DOHH2 (cell line): ENCODE data around the gene GALNT12.

ENCODE experiments used
- H3F3A ChIP-seq: fragments of 200-600 bp; sonication (generic), shearing (Covaris generic); 2 replicates; pipeline ENCODE4 v1.6.0; 2016; ENCODE audit warnings: antibody characterized with exemption, mild to moderate bottlenecking; ENCODE audit not compliant: control insufficient read depth, insufficient read depth
- H3K27ac ChIP-seq: fragments of 200-600 bp; sonication (generic); 2 replicates; pipeline ENCODE4 v1.5.1; 2014; ENCODE audit warnings: low read depth, mild to moderate bottlenecking, low read length, moderate library complexity
- H3K27me3 ChIP-seq: fragments of 200-600 bp; sonication (generic); 2 replicates; pipeline ENCODE4 v1.6.1; 2014; ENCODE audit warnings: mild to moderate bottlenecking, low read length, mixed read lengths; ENCODE audit not compliant: control insufficient read depth
- H3K36me3 ChIP-seq: fragments of 200-600 bp; sonication (generic); 2 replicates; pipeline ENCODE4 v1.6.1; 2014; ENCODE audit warnings: mild to moderate bottlenecking, low read length, moderate library complexity, mixed read lengths; ENCODE audit not compliant: control insufficient read depth
- H3K4me1 ChIP-seq: fragments of 200-600 bp; sonication (generic); 2 replicates; pipeline ENCODE4 v1.6.1; 2014; ENCODE audit warnings: mild to moderate bottlenecking, low read length, mixed read lengths; ENCODE audit not compliant: control insufficient read depth
- H3K4me2 ChIP-seq: fragments of 200-600 bp; sonication (generic); 2 replicates; pipeline ENCODE4 v1.6.0; 2014; ENCODE audit warnings: mild to moderate bottlenecking, low read length, moderate library complexity
- H3K4me3 ChIP-seq: fragments of 200-600 bp; sonication (generic); 2 replicates; pipeline ENCODE4 v1.5.1; 2014; ENCODE audit warnings: mild to moderate bottlenecking, low read length, mixed read lengths
- H3K79me2 ChIP-seq: fragments of 200-600 bp; sonication (generic); 2 replicates; pipeline ENCODE4 v1.6.1; 2014; ENCODE audit warnings: mild to moderate bottlenecking, low read length, mixed read lengths; ENCODE audit not compliant: control insufficient read depth
- H3K9me2 ChIP-seq: fragments of 200-600 bp; sonication (generic); replicated peaks from 2 replicates; pipeline ENCODE4 v1.6.1; 2014; ENCODE audit warnings: mild to moderate bottlenecking, low read length, mixed read lengths; ENCODE audit not compliant: control insufficient read depth
- H3K9me3 ChIP-seq: fragments of 200-600 bp; sonication (generic); 2 replicates; pipeline ENCODE4 v1.6.1; 2014; ENCODE audit warnings: antibody characterized with exemption, low read length, mixed read lengths; ENCODE audit not compliant: control insufficient read depth, insufficient read depth
- H4K20me1 ChIP-seq: fragments of 200-600 bp; sonication (generic); 2 replicates; pipeline ENCODE4 v1.6.0; 2014; ENCODE audit warnings: low read depth, mild to moderate bottlenecking, antibody characterized with exemption, low read length, moderate library complexity; ENCODE audit not compliant: control insufficient read depth, insufficient read depth
- EZH2phosphoT487 ChIP-seq: fragments of 200-600 bp; sonication (generic); IDR thresholded peaks from 2 replicates; pipeline ENCODE4 v1.6.1; 2017; ENCODE audit warnings: borderline replicate concordance, mild to moderate bottlenecking, antibody characterized with exemption, low read length, moderate library complexity, mixed read lengths
- TF ChIP-seq, protein P1 (sequence below): fragments of 200-600 bp; sonication (generic); IDR thresholded peaks from one replicate; pipeline ENCODE4 v1.5.1; 2014; ENCODE audit warnings: antibody characterized with exemption, mild to moderate bottlenecking, low read depth, low read length; ENCODE audit not compliant: poor library complexity, severe bottlenecking

Gene GALNT12

DNA sequence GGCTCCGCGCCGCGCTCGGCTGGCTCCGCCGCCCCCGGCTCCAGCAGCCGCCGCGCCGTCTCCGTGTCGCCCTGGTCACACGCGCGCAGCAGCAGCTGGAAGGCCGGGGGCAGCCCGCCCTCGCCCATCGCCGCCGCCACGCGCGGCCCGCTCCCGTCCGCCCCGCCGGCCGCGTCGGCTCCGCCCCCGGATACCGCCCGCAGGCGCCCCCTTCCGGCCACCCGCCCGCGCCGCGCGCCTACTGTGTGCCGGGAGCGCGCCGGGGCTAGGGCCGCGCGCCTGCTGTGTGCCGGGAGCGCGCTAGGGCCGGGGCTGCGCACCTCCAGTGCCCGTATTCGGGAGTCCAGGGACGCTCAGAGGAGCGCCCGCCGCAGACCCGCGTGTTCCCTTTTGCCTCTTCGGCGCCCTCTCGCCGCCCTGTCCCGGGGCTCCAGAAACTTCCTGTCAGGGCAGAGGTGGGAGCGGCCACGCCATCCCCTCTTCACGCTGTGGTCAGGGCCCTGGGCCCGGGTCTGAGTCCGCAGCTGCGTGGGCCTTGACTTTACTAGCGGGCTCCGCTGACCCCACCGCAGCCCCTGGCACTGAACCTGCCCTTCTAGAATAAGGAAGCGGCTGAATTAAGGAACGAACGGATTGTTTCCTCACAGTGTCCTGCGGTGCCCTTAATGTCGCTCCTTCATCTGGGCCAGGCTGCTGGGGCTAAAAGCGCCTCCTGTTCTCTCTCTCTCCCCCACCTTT is 10.9 kb upstream of the GALNT12 start, which contains the start of gene ANKS6:
TSS of gene ANKS6 (minus strand) at position 192 of the 738 bp plus-strand sequence. CDS start at position 128, 64 bp downstream.
- H3K4me1 ChIP-seq = peaks cover 16% of the 10 kb centered on the region
- H4K20me1 ChIP-seq = no peaks in the 10 kb centered on the region
- no peaks in the 10 kb centered on the region for H3F3A ChIP-seq
- H3K4me2 ChIP-seq = peak within 1 kb of the TSS; percentile 91
- peaks cover 6% of the 10 kb centered on the region for H3K9me3 ChIP-seq
- no peak for TF ChIP-seq EZH2phosphoT487
- TF ChIP-seq, protein P1, sequence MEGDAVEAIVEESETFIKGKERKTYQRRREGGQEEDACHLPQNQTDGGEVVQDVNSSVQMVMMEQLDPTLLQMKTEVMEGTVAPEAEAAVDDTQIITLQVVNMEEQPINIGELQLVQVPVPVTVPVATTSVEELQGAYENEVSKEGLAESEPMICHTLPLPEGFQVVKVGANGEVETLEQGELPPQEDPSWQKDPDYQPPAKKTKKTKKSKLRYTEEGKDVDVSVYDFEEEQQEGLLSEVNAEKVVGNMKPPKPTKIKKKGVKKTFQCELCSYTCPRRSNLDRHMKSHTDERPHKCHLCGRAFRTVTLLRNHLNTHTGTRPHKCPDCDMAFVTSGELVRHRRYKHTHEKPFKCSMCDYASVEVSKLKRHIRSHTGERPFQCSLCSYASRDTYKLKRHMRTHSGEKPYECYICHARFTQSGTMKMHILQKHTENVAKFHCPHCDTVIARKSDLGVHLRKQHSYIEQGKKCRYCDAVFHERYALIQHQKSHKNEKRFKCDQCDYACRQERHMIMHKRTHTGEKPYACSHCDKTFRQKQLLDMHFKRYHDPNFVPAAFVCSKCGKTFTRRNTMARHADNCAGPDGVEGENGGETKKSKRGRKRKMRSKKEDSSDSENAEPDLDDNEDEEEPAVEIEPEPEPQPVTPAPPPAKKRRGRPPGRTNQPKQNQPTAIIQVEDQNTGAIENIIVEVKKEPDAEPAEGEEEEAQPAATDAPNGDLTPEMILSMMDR = peak; percentile 17
- peak within 1 kb of the TSS; percentile 82 for H3K4me3 ChIP-seq
- H3K27me3 ChIP-seq = peaks cover 10% of the 10 kb centered on the region; the same call in 1 of the 2 replicates
- H3K27ac ChIP-seq = no peak within 1 kb of the TSS
- H3K9me2 ChIP-seq = no peaks in the 10 kb centered on the region
- H3K79me2 ChIP-seq = peaks cover 6% of the 10 kb centered on the region
- no peaks in the 10 kb centered on the region for H3K36me3 ChIP-seq

DNA sequence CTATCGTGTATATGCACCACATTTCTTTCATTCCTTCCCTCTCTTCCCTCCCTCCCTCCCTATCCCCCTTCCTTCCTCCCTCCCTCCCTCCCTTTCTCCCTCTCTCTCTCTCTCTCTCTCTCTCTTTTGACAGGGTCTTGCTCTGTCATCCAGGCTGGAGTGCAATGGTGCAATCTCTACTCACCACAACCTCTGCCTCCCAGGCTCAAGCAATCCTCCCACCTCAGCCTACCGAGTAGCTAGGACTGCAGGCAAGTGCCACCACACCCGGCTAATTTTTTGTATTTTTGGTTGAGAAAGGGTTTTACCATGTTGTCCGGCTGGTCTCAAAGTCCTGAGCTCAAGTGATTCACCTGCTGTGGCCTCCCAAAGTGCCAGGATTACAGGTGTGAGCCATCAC is 10.0 kb upstream of the GALNT12 start:
- Histone ChIP-seq H3K9me3 (peaks cover 6% of the 10 kb centered on the region), H3K79me2 (peaks cover 6% of the 10 kb centered on the region), H3K27me3 (peaks cover 15% of the 10 kb centered on the region), H3K27ac (no peak overlapping the region), H4K20me1 (no peaks in the 10 kb centered on the region), H3K4me1 (peaks cover 16% of the 10 kb centered on the region), H3K4me2 (no peak overlapping the region), H3K4me3 (no peak overlapping the region), H3F3A (no peaks in the 10 kb centered on the region), H3K36me3 (no peaks in the 10 kb centered on the region), H3K9me2 (no peaks in the 10 kb centered on the region)
- TF ChIP-seq, protein P1 = no peak
- TF ChIP-seq EZH2phosphoT487 = no peak

DNA sequence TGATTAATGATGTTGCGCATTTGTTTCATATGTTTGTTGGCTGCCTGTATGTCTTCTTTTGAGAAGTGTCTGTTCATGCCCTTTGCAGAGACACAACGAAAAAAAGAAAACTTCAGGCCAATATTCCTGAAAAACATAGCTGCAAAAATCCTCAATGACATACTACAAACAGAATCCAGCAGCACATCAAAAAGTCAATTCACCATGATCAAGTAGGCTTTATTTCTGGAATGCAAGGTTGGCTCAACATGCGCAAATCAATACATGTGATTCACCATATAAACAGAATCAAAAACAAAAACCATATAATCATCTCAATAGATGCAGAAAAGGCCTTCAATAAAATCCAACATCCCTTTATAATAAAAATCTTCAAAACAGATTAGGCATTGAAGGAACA is 9.2 kb upstream of the GALNT12 start:
- Histone ChIP-seq H3K9me2 (no peaks in the 10 kb centered on the region), H3K9me3 (peaks cover 6% of the 10 kb centered on the region), H3K4me2 (no peak overlapping the region), H3K36me3 (no peaks in the 10 kb centered on the region), H3K27me3 (peaks cover 15% of the 10 kb centered on the region), H3K4me3 (no peak overlapping the region), H3K79me2 (peaks cover 6% of the 10 kb centered on the region), H3F3A (no peaks in the 10 kb centered on the region), H4K20me1 (no peaks in the 10 kb centered on the region), H3K27ac (no peak overlapping the region), H3K4me1 (peaks cover 16% of the 10 kb centered on the region)
- TF ChIP-seq, protein P1 = no peak
- TF ChIP-seq EZH2phosphoT487 = no peak
